ENCODE measurements around the gene ARID3B.

- TF ChIP-seq, protein P1, sequence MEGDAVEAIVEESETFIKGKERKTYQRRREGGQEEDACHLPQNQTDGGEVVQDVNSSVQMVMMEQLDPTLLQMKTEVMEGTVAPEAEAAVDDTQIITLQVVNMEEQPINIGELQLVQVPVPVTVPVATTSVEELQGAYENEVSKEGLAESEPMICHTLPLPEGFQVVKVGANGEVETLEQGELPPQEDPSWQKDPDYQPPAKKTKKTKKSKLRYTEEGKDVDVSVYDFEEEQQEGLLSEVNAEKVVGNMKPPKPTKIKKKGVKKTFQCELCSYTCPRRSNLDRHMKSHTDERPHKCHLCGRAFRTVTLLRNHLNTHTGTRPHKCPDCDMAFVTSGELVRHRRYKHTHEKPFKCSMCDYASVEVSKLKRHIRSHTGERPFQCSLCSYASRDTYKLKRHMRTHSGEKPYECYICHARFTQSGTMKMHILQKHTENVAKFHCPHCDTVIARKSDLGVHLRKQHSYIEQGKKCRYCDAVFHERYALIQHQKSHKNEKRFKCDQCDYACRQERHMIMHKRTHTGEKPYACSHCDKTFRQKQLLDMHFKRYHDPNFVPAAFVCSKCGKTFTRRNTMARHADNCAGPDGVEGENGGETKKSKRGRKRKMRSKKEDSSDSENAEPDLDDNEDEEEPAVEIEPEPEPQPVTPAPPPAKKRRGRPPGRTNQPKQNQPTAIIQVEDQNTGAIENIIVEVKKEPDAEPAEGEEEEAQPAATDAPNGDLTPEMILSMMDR (IDR thresholded peaks at IDR 0.05), result no peak
- no peak for TF ChIP-seq POLR2A (IDR thresholded peaks at IDR 0.05)
Observed at GRCh38 chr15:74616366-74616939, 75.4 kb downstream of the ARID3B start.

Data from suprapubic skin (tissue), 3 donors.